ENCODE data around the gene CEP89.

- no peak for TF ChIP-seq CTCF (IDR thresholded peaks at IDR 0.05)
- no peak for TF ChIP-seq POLR2A (IDR thresholded peaks at IDR 0.05)
- no peak for TF ChIP-seq POLR2AphosphoS5 (IDR thresholded peaks at IDR 0.05)
Measured at GRCh38 chr19:32861596-32861995, 110.2 kb downstream of the CEP89 start.
